Bronchial epithelial cell (primary cell): ENCODE results near the gene MARCO. TPM values are rescaled to one million over a fixed set of nuclear protein-coding genes. Genes with fewer than 3 reads are reported as not detected.

ENCODE experiments used
- DNase-seq: peaks from one replicate; pipeline ENCODE4 v3.0.0-alpha.2; 2010; ENCODE audit warnings: low read depth
- FAIRE-seq: peaks from 2 replicates; lab custom pipeline; 2011; peaks lifted over from hg19 to GRCh38; lab: Jason Lieb, UNC
- H3K27me3 ChIP-seq: 2 replicates; pipeline ENCODE4 v1.5.1; 2011; ENCODE audit warnings: low read length; ENCODE audit not compliant: control insufficient read depth, insufficient read depth
- H3K36me3 ChIP-seq: 2 replicates; pipeline ENCODE4 v1.5.1; 2011; ENCODE audit warnings: low read length; ENCODE audit not compliant: control insufficient read depth, insufficient read depth
- H3K4me3 ChIP-seq: 2 replicates; pipeline ENCODE4 v1.5.1; 2011; ENCODE audit warnings: mild to moderate bottlenecking, low read depth, low read length, control low read depth
- CTCF ChIP-seq: IDR thresholded peaks from 2 replicates; pipeline ENCODE4 v1.5.1; 2011; ENCODE audit warnings: mild to moderate bottlenecking, moderate library complexity, low read length, control low read depth, inconsistent platforms; ENCODE audit not compliant: insufficient read depth, severe bottlenecking
- total RNA-seq: library from RNA; depleted of rRNA; stranded (reverse); fragments of >200 nt; gene quantifications from 2 replicates; pipeline ENCODE4 v1.2.1, GENCODE V29; 2014

The MARCO gene
- total RNA-seq, 1 donor from 2014 or later, result not detected

DNA sequence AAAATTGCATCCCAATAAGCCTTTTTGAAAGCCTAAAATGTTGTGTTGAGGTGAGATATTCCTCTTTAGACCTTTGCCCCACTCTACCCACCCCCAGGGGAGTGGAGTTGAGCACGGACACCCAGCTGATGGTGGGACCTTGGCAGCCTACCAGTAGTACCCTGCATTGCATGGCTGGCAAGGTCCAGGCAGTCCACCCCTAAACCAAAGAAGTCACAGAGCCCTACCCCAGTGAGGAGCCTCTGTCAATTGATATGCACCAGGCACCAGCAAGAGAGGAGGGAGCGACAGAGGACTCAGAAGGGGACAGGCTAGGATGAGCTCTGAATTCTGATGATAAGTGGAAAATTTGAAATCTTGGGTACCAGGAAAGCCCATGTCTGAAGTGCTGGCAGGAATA lies 38.6 kb downstream of the MARCO start:
- DNase-seq, result no peak

DNA sequence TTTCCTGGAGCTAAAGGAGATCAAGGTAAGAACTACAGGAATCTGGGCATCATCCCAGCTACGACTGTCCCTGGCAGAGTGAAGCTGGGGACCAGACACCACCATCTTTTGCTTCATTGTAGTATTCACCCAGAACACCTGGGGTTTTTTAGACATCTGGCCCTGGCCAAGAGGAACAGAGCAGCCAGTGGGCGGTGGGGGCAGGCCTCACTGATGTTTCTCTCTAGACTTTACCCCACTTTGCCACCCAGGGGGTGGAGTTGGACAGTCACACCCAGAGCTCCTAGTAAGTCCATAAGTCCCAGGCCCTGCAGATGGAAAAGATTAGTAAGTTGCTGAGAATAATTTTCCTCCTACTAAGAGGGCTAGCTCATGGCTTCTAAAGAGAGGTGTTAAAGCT lies 39.6 kb downstream of the MARCO start:
- no peak for DNase-seq
- Histone ChIP-seq H3K27me3 (peaks cover 4% of the 10 kb centered on the region), H3K4me3 (no peak overlapping the region), H3K36me3 (no peaks in the 10 kb centered on the region)
- no peak for TF ChIP-seq CTCF
- FAIRE-seq, result no peak

More for the DNA sequence above, 38.6 kb downstream of the MARCO start:
- no peak for TF ChIP-seq CTCF
- H3K36me3 ChIP-seq, result no peaks in the 10 kb centered on the region
- H3K27me3 ChIP-seq, result peaks cover 4% of the 10 kb centered on the region
- no peak overlapping the region for H3K4me3 ChIP-seq
- FAIRE-seq, result no peak

- TF ChIP-seq CTCF, result no peak
- H3K4me3 ChIP-seq, result no peak overlapping the region
- no peaks in the 10 kb centered on the region for H3K36me3 ChIP-seq
- H3K27me3 ChIP-seq, result peaks cover 4% of the 10 kb centered on the region
- DNase-seq (no peak), FAIRE-seq (no peak)
Observed at GRCh38 chr2:118982039-118982438, 40.0 kb downstream of the MARCO start.

GRCh38 chr2:118983133-118983532 lies 41.1 kb downstream of the MARCO start:
- no peak for TF ChIP-seq CTCF
- no peak for DNase-seq
- FAIRE-seq, result no peak
- Histone ChIP-seq H3K4me3 (no peak overlapping the region), H3K36me3 (no peaks in the 10 kb centered on the region), H3K27me3 (peaks cover 4% of the 10 kb centered on the region)

GRCh38 chr2:118983915-118984314 lies 41.9 kb downstream of the MARCO start:
- TF ChIP-seq CTCF, result no peak
- DNase-seq, result no peak
- H3K4me3 ChIP-seq, result no peak overlapping the region
- peaks cover 4% of the 10 kb centered on the region for H3K27me3 ChIP-seq
- H3K36me3 ChIP-seq, result no peaks in the 10 kb centered on the region
- FAIRE-seq, result no peak

- no peak for TF ChIP-seq CTCF
- DNase-seq (no peak), FAIRE-seq (no peak)
- H3K4me3 ChIP-seq, result no peak overlapping the region
- no peaks in the 10 kb centered on the region for H3K36me3 ChIP-seq
- H3K27me3 ChIP-seq, result peaks cover 3% of the 10 kb centered on the region
Observed at GRCh38 chr2:118986738-118987137, 44.7 kb downstream of the MARCO start.
